ENCODE measurements around the gene AANAT.

AANAT gene

DNA sequence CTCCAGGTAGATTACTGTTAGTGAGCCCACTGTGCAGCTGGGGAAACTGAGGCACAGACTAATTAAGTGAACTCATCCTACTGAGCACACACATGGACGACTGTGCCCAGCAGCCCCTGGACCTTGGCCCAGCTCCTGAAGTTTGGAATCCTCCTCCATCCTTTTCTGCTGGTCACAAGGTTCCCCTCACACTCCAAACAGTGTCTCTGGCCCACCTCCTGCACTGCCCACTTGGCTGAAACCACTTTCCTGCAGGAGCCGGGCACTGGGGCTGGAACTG, 30.2 kb downstream of the AANAT start:
- H3K4me3 ChIP-seq (ENCODE audit: low read length) = peak overlapping the region; percentile 39; the same call in 1 of the 2 replicates
- TF ChIP-seq, protein P1, sequence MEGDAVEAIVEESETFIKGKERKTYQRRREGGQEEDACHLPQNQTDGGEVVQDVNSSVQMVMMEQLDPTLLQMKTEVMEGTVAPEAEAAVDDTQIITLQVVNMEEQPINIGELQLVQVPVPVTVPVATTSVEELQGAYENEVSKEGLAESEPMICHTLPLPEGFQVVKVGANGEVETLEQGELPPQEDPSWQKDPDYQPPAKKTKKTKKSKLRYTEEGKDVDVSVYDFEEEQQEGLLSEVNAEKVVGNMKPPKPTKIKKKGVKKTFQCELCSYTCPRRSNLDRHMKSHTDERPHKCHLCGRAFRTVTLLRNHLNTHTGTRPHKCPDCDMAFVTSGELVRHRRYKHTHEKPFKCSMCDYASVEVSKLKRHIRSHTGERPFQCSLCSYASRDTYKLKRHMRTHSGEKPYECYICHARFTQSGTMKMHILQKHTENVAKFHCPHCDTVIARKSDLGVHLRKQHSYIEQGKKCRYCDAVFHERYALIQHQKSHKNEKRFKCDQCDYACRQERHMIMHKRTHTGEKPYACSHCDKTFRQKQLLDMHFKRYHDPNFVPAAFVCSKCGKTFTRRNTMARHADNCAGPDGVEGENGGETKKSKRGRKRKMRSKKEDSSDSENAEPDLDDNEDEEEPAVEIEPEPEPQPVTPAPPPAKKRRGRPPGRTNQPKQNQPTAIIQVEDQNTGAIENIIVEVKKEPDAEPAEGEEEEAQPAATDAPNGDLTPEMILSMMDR (conservative IDR thresholded peaks at IDR 0.05; ENCODE audit: low read length) = no peak
- DNase-seq (ENCODE audit: low read depth) = no peak

DNA sequence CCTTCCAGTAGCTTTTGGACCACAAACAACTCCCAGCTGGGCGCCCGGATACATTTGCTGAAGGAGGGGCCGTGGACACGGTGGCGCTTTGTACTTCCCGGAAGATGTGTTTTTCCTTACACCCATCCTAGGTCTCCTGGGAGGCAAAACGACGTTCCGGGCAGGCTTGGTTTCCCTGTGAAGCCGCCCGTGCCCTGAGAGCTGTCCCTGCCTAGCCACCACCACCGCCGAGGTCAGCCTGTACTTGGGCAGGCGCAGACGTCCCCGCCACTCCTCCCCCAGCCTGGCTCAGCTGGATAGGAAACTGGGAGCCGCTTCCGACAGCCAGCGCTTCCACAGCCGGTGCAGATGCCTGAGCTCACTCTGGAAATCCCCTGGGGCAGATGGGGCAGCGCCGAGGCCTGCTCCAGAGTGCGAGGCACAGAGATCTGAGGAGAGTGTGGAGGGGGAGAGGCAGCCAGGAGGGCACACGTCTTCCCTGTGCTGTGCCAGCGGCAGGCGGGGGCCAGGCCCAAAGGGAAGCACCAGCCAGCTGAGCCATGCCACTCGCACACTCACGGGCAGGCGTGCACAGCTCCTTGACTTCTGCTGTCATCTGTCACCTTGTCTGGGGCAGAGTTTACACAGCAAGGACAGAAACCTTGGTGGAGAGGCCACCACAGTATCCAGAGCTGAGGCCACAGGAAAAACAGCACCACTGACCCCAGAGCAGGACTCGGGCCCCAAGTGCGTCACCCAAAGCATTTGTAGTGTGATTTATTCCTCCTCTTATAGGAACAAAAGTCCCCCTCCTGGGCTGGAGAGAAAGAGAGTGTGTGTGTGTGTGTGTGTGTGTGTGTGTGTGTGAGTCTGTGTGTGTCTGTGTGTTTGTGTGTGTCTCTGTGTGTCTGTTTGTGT, 30.8 kb downstream of the AANAT start:
- H3K4me3 ChIP-seq (ENCODE audit: low read length) = peak overlapping the region; percentile 39
- TF ChIP-seq, protein P1 (conservative IDR thresholded peaks at IDR 0.05; ENCODE audit: low read length) = no peak
- DNase-seq (ENCODE audit: low read depth) = peak; percentile 83

DNA sequence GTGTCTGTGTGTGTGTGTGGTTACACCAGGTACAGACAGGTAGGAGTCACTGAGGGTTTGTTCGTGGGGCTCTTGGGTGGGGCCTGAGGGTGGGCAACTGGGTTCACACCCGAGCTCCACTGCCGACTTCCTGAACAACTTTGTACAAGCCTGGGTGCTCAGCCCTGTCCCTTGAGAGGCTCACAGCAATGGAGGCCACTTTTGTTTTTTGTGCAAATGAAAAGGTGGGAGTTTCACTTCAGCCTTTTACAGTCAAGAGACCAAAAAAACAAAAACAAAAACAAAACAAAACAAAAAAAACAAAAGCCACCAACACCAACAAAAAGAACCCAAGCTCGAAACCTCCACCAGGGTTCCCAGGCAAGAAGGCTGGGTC, 31.5 kb downstream of the AANAT start:
- no peak for DNase-seq (ENCODE audit: low read depth)
- TF ChIP-seq, protein P1 (conservative IDR thresholded peaks at IDR 0.05; ENCODE audit: low read length) = no peak
- no peak overlapping the region for H3K4me3 ChIP-seq (ENCODE audit: low read length)

DNA sequence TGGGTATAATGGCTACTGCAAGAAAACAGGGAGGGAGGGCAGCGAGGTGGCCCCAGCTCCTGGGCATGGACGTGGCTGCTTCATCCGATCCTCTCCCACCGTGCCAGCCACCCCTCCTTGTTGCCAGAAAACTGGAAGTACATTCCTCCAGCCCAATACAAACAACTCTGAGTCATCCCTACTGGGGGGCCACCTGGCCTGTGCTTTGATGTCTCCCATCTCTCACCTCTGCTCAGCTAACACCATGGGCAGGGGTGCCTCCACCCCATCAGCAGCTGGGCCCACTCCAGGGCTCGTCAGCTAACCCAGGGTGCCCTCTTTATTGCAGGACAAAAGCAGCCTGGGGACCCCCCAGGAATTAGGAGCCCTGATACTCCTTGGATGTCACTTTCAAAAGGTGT, 31.9 kb downstream of the AANAT start:
- TF ChIP-seq, protein P1 (conservative IDR thresholded peaks at IDR 0.05; ENCODE audit: low read length) = no peak
- H3K4me3 ChIP-seq (ENCODE audit: low read length) = no peak overlapping the region
- DNase-seq (ENCODE audit: low read depth) = no peak

DNA sequence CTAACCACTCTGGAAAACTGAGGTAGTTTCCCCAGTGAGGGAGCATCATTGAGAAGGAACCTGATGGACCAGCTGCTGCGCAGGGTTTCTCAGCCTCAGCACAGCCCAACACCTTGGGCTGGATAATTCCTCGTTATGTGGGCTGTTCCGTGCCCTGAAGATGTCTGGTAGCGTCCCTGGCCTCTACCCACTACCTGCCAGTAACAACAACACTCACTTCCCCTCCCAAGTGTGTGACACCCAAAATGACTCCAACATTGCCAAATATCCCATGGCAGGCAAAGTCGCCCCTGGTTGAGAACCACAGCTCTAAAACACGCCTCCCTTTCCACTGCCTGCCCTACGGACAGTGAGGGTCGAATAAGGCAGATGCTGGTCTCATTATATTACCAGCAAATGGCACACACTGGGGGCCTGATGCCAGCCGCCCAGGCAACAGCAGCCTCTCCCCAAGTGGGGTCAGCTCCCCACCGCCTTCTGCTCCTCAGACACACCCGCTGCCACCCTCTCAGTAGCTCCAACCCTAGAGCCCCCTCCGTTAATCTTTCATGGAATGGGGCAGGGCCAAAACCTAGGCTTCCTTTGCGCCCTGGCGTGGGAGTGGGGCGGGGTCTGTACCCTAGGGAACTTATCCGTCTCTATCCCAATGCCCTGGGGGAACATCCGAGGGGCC, 32.8 kb downstream of the AANAT start:
- TF ChIP-seq, protein P1 (conservative IDR thresholded peaks at IDR 0.05; ENCODE audit: low read length) = no peak
- peak overlapping the region; percentile 65 for H3K4me3 ChIP-seq (ENCODE audit: low read length)
- no peak for DNase-seq (ENCODE audit: low read depth)

DNA sequence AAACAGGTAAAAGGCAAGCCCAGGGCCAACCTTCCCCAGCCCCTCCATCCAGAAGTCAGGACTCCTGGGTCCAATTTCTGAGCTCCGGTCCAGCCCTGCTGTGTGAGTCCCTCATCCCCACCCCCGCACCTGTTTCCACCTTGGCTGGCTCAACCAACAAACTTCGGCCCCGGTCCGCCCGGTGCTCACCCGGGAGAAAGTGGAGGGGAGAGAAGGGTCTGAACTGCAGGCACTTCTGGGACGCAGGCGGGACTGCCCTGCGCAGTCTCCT, 33.3 kb downstream of the AANAT start:
- DNase-seq (ENCODE audit: low read depth) = no peak
- TF ChIP-seq, protein P1 (conservative IDR thresholded peaks at IDR 0.05; ENCODE audit: low read length) = no peak
- peak overlapping the region; percentile 65 for H3K4me3 ChIP-seq (ENCODE audit: low read length)
